Neural cell (in vitro differentiated cells): ENCODE measurements around the gene PRR15L. TPM values are rescaled to one million over a fixed set of nuclear protein-coding genes. Genes with fewer than 3 reads are reported as not detected.

Experiments
- H2AFZ ChIP-seq: fragments of 200-600, 300-800 bp; sonication (generic), shearing (Covaris generic); 2 replicates; pipeline ENCODE4 v1.6.0; 2014; ENCODE audit warnings: low read depth, mild to moderate bottlenecking, antibody characterized with exemption, low read length, moderate library complexity
- H3F3A ChIP-seq: fragments of 200-600 bp; shearing (Covaris generic); 2 replicates; pipeline ENCODE4 v1.6.1; 2016; ENCODE audit warnings: mild to moderate bottlenecking, moderate library complexity, mixed read lengths, antibody characterized with exemption, low read length; ENCODE audit not compliant: insufficient read depth, poor library complexity, severe bottlenecking
- H3K27ac ChIP-seq: fragments of 200-600, 300-800 bp; sonication (generic), shearing (Covaris generic); 2 replicates; pipeline ENCODE4 v1.5.1; 2014; ENCODE audit warnings: mild to moderate bottlenecking, low read length, moderate library complexity
- H3K27me3 ChIP-seq: fragments of 300-800, 200-600 bp; sonication (generic), shearing (Covaris generic); 2 replicates; pipeline ENCODE4 v1.6.0; 2014; ENCODE audit warnings: mild to moderate bottlenecking, low read depth, low read length, moderate library complexity; ENCODE audit not compliant: insufficient read depth
- H3K36me3 ChIP-seq: fragments of 300-800, 200-600 bp; sonication (generic), shearing (Covaris generic); 2 replicates; pipeline ENCODE4 v1.5.1; 2014; ENCODE audit warnings: mild to moderate bottlenecking, antibody characterized with exemption, low read length, moderate library complexity; ENCODE audit not compliant: insufficient read depth
- H3K4me2 ChIP-seq: fragments of 300-800, 200-600 bp; sonication (generic), shearing (Covaris generic); 2 replicates; pipeline ENCODE4 v1.6.0; 2014; ENCODE audit warnings: mild to moderate bottlenecking, low read length
- H3K4me3 ChIP-seq: fragments of 300-800, 200-600 bp; sonication (generic), shearing (Covaris generic); 2 replicates; pipeline ENCODE4 v1.5.1; 2014; ENCODE audit warnings: mild to moderate bottlenecking, low read length, moderate library complexity
- H3K79me2 ChIP-seq: fragments of 200-600 bp; shearing (Covaris generic); replicated peaks from 2 replicates; pipeline ENCODE4 v1.6.0; 2014; ENCODE audit warnings: mild to moderate bottlenecking, low read length, moderate library complexity; ENCODE audit not compliant: insufficient read depth
- H3K9ac ChIP-seq: fragments of 300-800, 200-600 bp; sonication (generic), shearing (Covaris generic); 2 replicates; pipeline ENCODE4 v1.6.1; 2016; ENCODE audit warnings: mild to moderate bottlenecking, low read length, mixed read lengths
- H3K9me2 ChIP-seq: fragments of 200-600 bp; shearing (Covaris generic); 2 replicates; pipeline ENCODE4 v1.6.1; 2016; ENCODE audit warnings: mild to moderate bottlenecking, low read length, mixed read lengths; ENCODE audit not compliant: insufficient read depth
- H3K9me3 ChIP-seq: fragments of 200-600, 300-800 bp; sonication (generic), shearing (Covaris generic); 2 replicates; pipeline ENCODE4 v1.6.1; 2016; ENCODE audit warnings: mild to moderate bottlenecking, mixed run types, low read length, moderate library complexity, mixed read lengths
- H4K20me1 ChIP-seq: fragments of 200-600 bp; shearing (Covaris generic); 2 replicates; pipeline ENCODE4 v1.6.1; 2016; ENCODE audit warnings: mild to moderate bottlenecking, mixed run types; ENCODE audit not compliant: insufficient read depth
- EP300 ChIP-seq: fragments of 450-650 bp; conservative IDR thresholded peaks from 2 replicates; pipeline ENCODE4 v1.6.1; 2014; ENCODE audit warnings: antibody characterized with exemption, mild to moderate bottlenecking, moderate library complexity; ENCODE audit not compliant: poor library complexity, severe bottlenecking
- EZH2 ChIP-seq: fragments of 200-600, 300-800 bp; shearing (Covaris generic), sonication (generic); IDR thresholded peaks from 2 replicates; pipeline ENCODE4 v1.6.1; 2014; ENCODE audit warnings: antibody characterized with exemption, low read length, borderline replicate concordance, mild to moderate bottlenecking; ENCODE audit not compliant: insufficient read depth, poor library complexity, severe bottlenecking
- MXI1 ChIP-seq: fragments of 450-650 bp; conservative IDR thresholded peaks from 2 replicates; pipeline ENCODE4 v1.6.1; 2014; ENCODE audit warnings: antibody characterized with exemption, mild to moderate bottlenecking; ENCODE audit not compliant: poor library complexity, severe bottlenecking
- POLR2AphosphoS5 ChIP-seq: IDR thresholded peaks from 2 replicates; pipeline ENCODE4 v1.6.1; 2012
- RAD21 ChIP-seq: fragments of 450-650 bp; conservative IDR thresholded peaks from 2 replicates; pipeline ENCODE4 v1.6.1; 2014; ENCODE audit warnings: antibody characterized with exemption, mild to moderate bottlenecking, moderate library complexity
- REST ChIP-seq: IDR thresholded peaks from 2 replicates; pipeline ENCODE4 v1.6.1; 2012; ENCODE audit warnings: borderline replicate concordance
- SMC3 ChIP-seq: fragments of 450-650 bp; conservative IDR thresholded peaks from 2 replicates; pipeline ENCODE4 v1.6.1; 2014; ENCODE audit warnings: antibody characterized with exemption, mild to moderate bottlenecking, moderate library complexity; ENCODE audit not compliant: poor library complexity
- TAF1 ChIP-seq: IDR thresholded peaks from 2 replicates; pipeline ENCODE4 v1.6.1; 2012; ENCODE audit warnings: low read depth
- polyA plus RNA-seq: library from polyadenylated mRNA; depleted of rRNA; stranded (reverse); fragments of >200 nt; gene quantifications from 2 replicates; pipeline ENCODE4 v1.2.3, GENCODE V29; 2014
- TF ChIP-seq, protein P1 (sequence below): fragments of 450-650 bp; IDR thresholded peaks from 2 replicates; pipeline ENCODE4 v1.5.1; 2014; ENCODE audit warnings: antibody characterized with exemption, mild to moderate bottlenecking, moderate library complexity; ENCODE audit not compliant: poor library complexity, severe bottlenecking

The PRR15L gene
- polyA plus RNA-seq, 1 donor from 2014 or later, result not detected

DNA sequence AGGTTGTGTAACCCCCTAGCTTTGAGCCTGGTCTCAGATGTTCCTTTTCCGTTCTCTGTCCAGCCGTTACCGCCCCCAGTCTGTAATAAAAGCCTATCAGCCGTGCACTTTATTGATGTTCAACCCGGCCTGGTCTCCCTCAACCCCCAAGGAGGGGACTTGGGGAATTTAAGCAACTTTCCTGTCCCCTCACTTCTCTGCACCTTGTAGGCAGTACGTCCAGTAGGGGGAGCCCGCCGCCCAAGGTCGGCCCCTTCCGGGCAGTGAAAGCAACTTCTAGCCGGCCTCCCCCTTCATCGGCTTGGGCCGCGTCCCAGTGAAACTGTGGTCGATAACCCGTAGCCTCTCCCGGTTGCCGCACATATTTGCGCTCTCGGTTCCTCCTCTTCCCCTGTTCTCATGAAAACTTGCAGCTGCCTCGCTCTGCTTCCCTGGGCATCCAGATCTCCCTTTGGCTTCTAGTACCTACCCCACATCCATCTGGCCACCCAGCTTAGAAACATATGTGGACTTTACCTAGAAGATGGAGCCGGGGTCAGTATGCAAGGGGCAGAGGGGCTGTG lies 8.4 kb downstream of the PRR15L start:
- Histone ChIP-seq H3K9me2 (no peaks in the 10 kb centered on the region), H3K4me3 (no peak overlapping the region), H4K20me1 (no peaks in the 10 kb centered on the region), H3K9ac (no peak overlapping the region), H2AFZ (no peak overlapping the region), H3K27ac (no peak overlapping the region), H3K36me3 (no peaks in the 10 kb centered on the region), H3F3A (no peaks in the 10 kb centered on the region), H3K9me3 (no peaks in the 10 kb centered on the region), H3K27me3 (no peaks in the 10 kb centered on the region), H3K4me2 (no peak overlapping the region), H3K79me2 (no peaks in the 10 kb centered on the region)
- TF ChIP-seq POLR2AphosphoS5 (no peak), TAF1 (no peak), REST (no peak), EP300 (no peak), EZH2 (no peak), RAD21 (peak; percentile 81), SMC3 (peak; percentile 86), MXI1 (no peak)
- TF ChIP-seq, protein P1, sequence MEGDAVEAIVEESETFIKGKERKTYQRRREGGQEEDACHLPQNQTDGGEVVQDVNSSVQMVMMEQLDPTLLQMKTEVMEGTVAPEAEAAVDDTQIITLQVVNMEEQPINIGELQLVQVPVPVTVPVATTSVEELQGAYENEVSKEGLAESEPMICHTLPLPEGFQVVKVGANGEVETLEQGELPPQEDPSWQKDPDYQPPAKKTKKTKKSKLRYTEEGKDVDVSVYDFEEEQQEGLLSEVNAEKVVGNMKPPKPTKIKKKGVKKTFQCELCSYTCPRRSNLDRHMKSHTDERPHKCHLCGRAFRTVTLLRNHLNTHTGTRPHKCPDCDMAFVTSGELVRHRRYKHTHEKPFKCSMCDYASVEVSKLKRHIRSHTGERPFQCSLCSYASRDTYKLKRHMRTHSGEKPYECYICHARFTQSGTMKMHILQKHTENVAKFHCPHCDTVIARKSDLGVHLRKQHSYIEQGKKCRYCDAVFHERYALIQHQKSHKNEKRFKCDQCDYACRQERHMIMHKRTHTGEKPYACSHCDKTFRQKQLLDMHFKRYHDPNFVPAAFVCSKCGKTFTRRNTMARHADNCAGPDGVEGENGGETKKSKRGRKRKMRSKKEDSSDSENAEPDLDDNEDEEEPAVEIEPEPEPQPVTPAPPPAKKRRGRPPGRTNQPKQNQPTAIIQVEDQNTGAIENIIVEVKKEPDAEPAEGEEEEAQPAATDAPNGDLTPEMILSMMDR, result peak; percentile 88

DNA sequence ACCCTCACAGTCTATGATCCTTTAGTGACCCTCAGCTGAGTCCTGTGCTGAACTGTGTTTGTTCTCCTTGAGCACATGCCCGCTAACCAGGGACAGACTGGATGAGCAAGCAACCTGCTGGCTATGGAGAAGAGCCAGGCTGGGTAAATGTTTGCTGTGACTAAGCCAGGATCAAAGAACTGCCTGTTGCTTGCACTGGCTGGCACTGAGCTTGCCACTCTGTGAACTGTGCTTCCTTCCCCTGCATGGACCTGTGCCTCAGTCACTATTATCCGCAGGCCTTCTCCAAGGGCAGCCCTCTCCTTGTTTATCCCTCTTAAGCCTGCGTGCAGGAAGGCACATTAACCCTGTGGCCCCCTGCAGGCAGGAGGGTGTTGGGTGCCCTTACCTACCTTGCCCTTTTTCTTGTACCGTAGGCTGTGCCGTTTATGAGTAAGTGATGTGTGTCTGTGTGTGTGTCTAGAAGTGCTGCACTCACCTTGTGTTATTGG lies 8.9 kb downstream of the PRR15L start:
- H3K9ac ChIP-seq, result no peak overlapping the region
- no peaks in the 10 kb centered on the region for H3K9me2 ChIP-seq
- no peaks in the 10 kb centered on the region for H3K36me3 ChIP-seq
- H4K20me1 ChIP-seq, result no peaks in the 10 kb centered on the region
- no peaks in the 10 kb centered on the region for H3K79me2 ChIP-seq
- H2AFZ ChIP-seq, result no peak overlapping the region
- TF ChIP-seq RAD21, result no peak
- TF ChIP-seq, protein P1, result no peak
- TF ChIP-seq EZH2, result no peak
- TF ChIP-seq REST, result no peak
- TF ChIP-seq SMC3, result no peak
- no peak for TF ChIP-seq MXI1
- TF ChIP-seq EP300, result no peak
- no peak for TF ChIP-seq TAF1
- no peak for TF ChIP-seq POLR2AphosphoS5
- no peak overlapping the region for H3K4me3 ChIP-seq
- no peaks in the 10 kb centered on the region for H3K9me3 ChIP-seq
- no peak overlapping the region for H3K4me2 ChIP-seq
- H3F3A ChIP-seq, result no peaks in the 10 kb centered on the region
- H3K27ac ChIP-seq, result no peak overlapping the region
- no peaks in the 10 kb centered on the region for H3K27me3 ChIP-seq
